ENCODE measurements around the gene RTTN. TPM values are rescaled to one million over a fixed set of nuclear protein-coding genes. Genes with fewer than 3 reads are reported as not detected.

RTTN gene
- total RNA-seq, 1 donor from 2014 or later = 8.8 TPM

- Mint-ChIP-seq H3K27ac (ENCODE audit: unreplicated experiment) (no peak overlapping the region), H3K36me3 (ENCODE audit: unreplicated experiment) (peaks cover 12% of the 10 kb centered on the region), H3K9me3 (ENCODE audit: unreplicated experiment) (no peaks in the 10 kb centered on the region), H3K4me3 (ENCODE audit: unreplicated experiment) (no peak overlapping the region), H3K4me1 (ENCODE audit: unreplicated experiment) (no peaks in the 10 kb centered on the region), H3K27me3 (ENCODE audit: unreplicated experiment) (no peaks in the 10 kb centered on the region)
- no peak for TF ChIP-seq CTCF (IDR thresholded peaks at IDR 0.05)
- no peak for DNase-seq (ENCODE audit: extremely low spot score, unreplicated experiment)
Observed at GRCh38 chr18:70195014-70195614, 10.4 kb downstream of the RTTN start.

DNA sequence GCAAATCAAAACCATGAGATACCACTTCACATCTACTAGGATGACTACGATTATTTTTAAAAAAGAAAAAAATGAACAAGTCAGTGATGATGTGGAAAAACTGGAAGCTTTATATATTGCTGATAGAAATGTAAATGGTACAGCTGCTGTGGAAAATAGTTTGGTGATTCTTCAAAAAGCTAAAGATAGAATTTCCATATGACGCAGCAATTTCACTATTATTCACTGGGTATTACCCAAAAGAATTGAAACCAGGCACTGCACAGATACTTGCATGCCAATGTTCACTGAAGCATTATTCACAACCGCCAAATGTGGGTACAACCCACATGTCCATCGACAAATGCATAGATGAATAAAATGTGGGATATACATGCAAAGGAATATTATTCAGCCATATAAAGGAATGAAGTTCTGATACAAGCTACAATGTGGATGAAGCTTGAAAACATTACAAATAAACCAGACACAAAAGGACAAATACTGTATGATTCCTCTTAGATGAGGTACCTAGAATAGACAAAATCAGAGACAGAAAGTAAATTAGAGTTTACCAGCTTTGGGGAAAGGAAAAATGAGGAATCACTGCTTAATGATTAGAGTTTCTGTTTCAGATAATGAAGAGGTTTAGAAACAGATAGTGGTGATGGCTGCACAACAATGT is 11.1 kb downstream of the RTTN start:
- no peak for TF ChIP-seq CTCF (IDR thresholded peaks at IDR 0.05)
- H3K9me3 Mint-ChIP-seq (ENCODE audit: unreplicated experiment) = no peaks in the 10 kb centered on the region
- no peak for DNase-seq (ENCODE audit: extremely low spot score, unreplicated experiment)
- no peak overlapping the region for H3K27ac Mint-ChIP-seq (ENCODE audit: unreplicated experiment)
- no peaks in the 10 kb centered on the region for H3K27me3 Mint-ChIP-seq (ENCODE audit: unreplicated experiment)
- no peak overlapping the region for H3K4me3 Mint-ChIP-seq (ENCODE audit: unreplicated experiment)
- peaks cover 16% of the 10 kb centered on the region for H3K36me3 Mint-ChIP-seq (ENCODE audit: unreplicated experiment)
- no peaks in the 10 kb centered on the region for H3K4me1 Mint-ChIP-seq (ENCODE audit: unreplicated experiment)

DNA sequence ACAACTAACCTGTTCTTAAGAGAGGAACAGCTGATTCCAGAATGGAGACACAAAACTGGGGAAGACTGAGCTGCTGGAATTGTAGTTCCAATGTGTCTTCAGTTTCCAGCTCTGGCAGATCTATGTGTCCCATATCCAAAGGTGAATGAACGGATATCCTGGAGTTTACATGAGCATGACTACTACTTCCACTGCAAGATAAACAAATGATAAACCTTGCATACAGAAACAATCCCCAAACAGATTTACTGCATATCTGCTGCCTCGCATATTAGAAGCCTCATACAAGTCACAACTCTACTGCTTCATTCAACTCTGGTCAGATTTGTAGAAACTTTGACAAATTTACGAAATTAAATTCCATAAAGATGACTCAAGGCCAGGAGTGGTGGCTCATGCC is 15.0 kb downstream of the RTTN start:
- Mint-ChIP-seq H3K4me1 (ENCODE audit: unreplicated experiment) (no peaks in the 10 kb centered on the region), H3K27ac (ENCODE audit: unreplicated experiment) (no peak overlapping the region), H3K4me3 (ENCODE audit: unreplicated experiment) (no peak overlapping the region), H3K27me3 (ENCODE audit: unreplicated experiment) (no peaks in the 10 kb centered on the region), H3K9me3 (ENCODE audit: unreplicated experiment) (no peaks in the 10 kb centered on the region), H3K36me3 (ENCODE audit: unreplicated experiment) (peaks cover 25% of the 10 kb centered on the region)
- no peak for TF ChIP-seq CTCF (IDR thresholded peaks at IDR 0.05)
- no peak for DNase-seq (ENCODE audit: extremely low spot score, unreplicated experiment)

- TF ChIP-seq CTCF (IDR thresholded peaks at IDR 0.05) = no peak
- Mint-ChIP-seq H3K9me3 (ENCODE audit: unreplicated experiment) (no peaks in the 10 kb centered on the region), H3K27me3 (ENCODE audit: unreplicated experiment) (no peaks in the 10 kb centered on the region), H3K4me3 (ENCODE audit: unreplicated experiment) (no peak overlapping the region), H3K4me1 (ENCODE audit: unreplicated experiment) (peaks cover under 1% of the 10 kb centered on the region), H3K27ac (ENCODE audit: unreplicated experiment) (no peak overlapping the region), H3K36me3 (ENCODE audit: unreplicated experiment) (peaks cover 28% of the 10 kb centered on the region)
- no peak for DNase-seq (ENCODE audit: extremely low spot score, unreplicated experiment)
Observed at GRCh38 chr18:70188113-70188512, 17.4 kb downstream of the RTTN start.

DNA sequence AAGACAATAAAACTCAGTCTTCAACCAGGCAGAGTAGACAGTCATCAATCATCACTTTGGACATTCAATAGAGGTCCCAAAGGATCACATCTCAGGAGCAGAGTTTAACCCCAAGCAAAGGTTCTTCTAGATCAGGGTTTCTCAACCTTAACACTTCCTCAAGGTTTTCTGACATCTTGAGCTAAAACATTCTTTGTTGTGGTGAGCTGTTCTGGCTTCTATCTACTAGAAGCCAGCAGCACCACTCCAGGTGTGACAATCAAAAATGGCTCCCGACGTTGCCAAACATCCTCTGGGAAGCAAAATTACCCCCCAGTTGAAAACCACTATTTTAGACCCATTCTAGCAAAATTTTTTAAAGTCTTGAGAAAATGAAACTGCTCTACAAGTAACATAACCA is 22.0 kb downstream of the RTTN start:
- H3K27ac Mint-ChIP-seq (ENCODE audit: unreplicated experiment) = no peak overlapping the region
- TF ChIP-seq CTCF (IDR thresholded peaks at IDR 0.05) = no peak
- no peaks in the 10 kb centered on the region for H3K27me3 Mint-ChIP-seq (ENCODE audit: unreplicated experiment)
- peaks cover 13% of the 10 kb centered on the region for H3K4me1 Mint-ChIP-seq (ENCODE audit: unreplicated experiment)
- H3K36me3 Mint-ChIP-seq (ENCODE audit: unreplicated experiment) = peaks cover 17% of the 10 kb centered on the region
- no peaks in the 10 kb centered on the region for H3K9me3 Mint-ChIP-seq (ENCODE audit: unreplicated experiment)
- no peak overlapping the region for H3K4me3 Mint-ChIP-seq (ENCODE audit: unreplicated experiment)
- no peak for DNase-seq (ENCODE audit: extremely low spot score, unreplicated experiment)
